ENCODE data around the gene MTNR1B.

- TF ChIP-seq FOSL1 (IDR thresholded peaks at IDR 0.05; ENCODE audit: low read depth) (no peak), CTCF (IDR thresholded peaks at IDR 0.05 in 2 of 3, conservative IDR thresholded peaks at IDR 0.05 in 1 of 3; ENCODE audit: borderline replicate concordance in 1 of 3, insufficient read depth in 1 of 3, low read depth in 2 of 3, low read length in 2 of 3) (no peak), SP1 (IDR thresholded peaks at IDR 0.05; ENCODE audit: low read depth) (no peak), POLR2AphosphoS5 (IDR thresholded peaks at IDR 0.05; ENCODE audit: low read depth, low read length) (no peak), ATF3 (IDR thresholded peaks at IDR 0.05) (no peak), YY1 (IDR thresholded peaks at IDR 0.05; ENCODE audit: extremely low read depth, insufficient replicate concordance, low read depth, low read length) (no peak), EZH2 (IDR thresholded peaks at IDR 0.05) (no peak), EZH2phosphoT487 (IDR thresholded peaks at IDR 0.05; ENCODE audit: borderline replicate concordance) (no peak)
Observed at GRCh38 chr11:93013646-93014045, 44.2 kb downstream of the MTNR1B start.

All from HCT116 (cell line).